H9 (cell line): Measurements from ENCODE around the gene CEP97. TPM values are rescaled to one million over a fixed set of nuclear protein-coding genes. Genes with fewer than 3 reads are reported as not detected.
A peak's percentile ranks its signal among the peaks of the same experiment; 100 is the strongest.

Experiments
- DNase-seq: peaks from one replicate; pipeline ENCODE4 v3.0.0-alpha.2; 2017
- H2AFZ ChIP-seq: one replicate; pipeline ENCODE4 v1.6.1; 2013; ENCODE audit warnings: mild to moderate bottlenecking, low read length, control low read depth, moderate library complexity
- H2AK5ac ChIP-seq: 2 replicates; pipeline ENCODE4 v1.6.1; 2013; ENCODE audit warnings: low read length, control low read depth, mixed read lengths; ENCODE audit not compliant: insufficient read length
- H2BK120ac ChIP-seq: one replicate; pipeline ENCODE4 v1.6.1; 2013; ENCODE audit warnings: low read depth, mild to moderate bottlenecking, low read length, control low read depth, inconsistent platforms; ENCODE audit not compliant: poor library complexity, severe bottlenecking
- H2BK12ac ChIP-seq: 2 replicates; pipeline ENCODE4 v1.6.1; 2013; ENCODE audit warnings: low read length, control low read depth, mixed read lengths, low read depth; ENCODE audit not compliant: insufficient read length
- H2BK15ac ChIP-seq: 2 replicates; pipeline ENCODE4 v1.6.1; 2013; ENCODE audit warnings: low read depth, low read length, control low read depth
- H2BK20ac ChIP-seq: one replicate; pipeline ENCODE4 v1.6.1; 2013; ENCODE audit warnings: low read depth, mild to moderate bottlenecking, low read length, control low read depth, inconsistent platforms; ENCODE audit not compliant: poor library complexity, severe bottlenecking
- H2BK5ac ChIP-seq: 2 replicates; pipeline ENCODE4 v1.6.1; 2013; ENCODE audit warnings: low read length, control low read depth, mixed read lengths; ENCODE audit not compliant: insufficient read length
- H3K14ac ChIP-seq: 2 replicates; pipeline ENCODE4 v1.6.1; 2013; ENCODE audit warnings: low read length, control low read depth; ENCODE audit not compliant: insufficient read depth
- H3K18ac ChIP-seq: 2 replicates; pipeline ENCODE4 v1.6.1; 2013; ENCODE audit warnings: low read depth, mild to moderate bottlenecking, mixed read lengths, low read length, control low read depth; ENCODE audit not compliant: insufficient read length
- H3K23ac ChIP-seq: 2 replicates; pipeline ENCODE4 v1.6.1; 2013; ENCODE audit warnings: low read length, control low read depth, mixed read lengths, low read depth; ENCODE audit not compliant: insufficient read length
- H3K23me2 ChIP-seq: 2 replicates; pipeline ENCODE4 v1.6.1; 2013; ENCODE audit warnings: low read depth, mild to moderate bottlenecking, mixed read lengths, low read length, control low read depth; ENCODE audit not compliant: insufficient read length, poor library complexity, severe bottlenecking
- H3K27ac ChIP-seq: 2 replicates; pipeline ENCODE4 v1.5.1; 2013; ENCODE audit warnings: low read length, control low read depth, mixed read lengths, low read depth; ENCODE audit not compliant: insufficient read length
- H3K27me3 ChIP-seq: 2 replicates; pipeline ENCODE4 v1.6.1; 2013; ENCODE audit warnings: low read length, control low read depth, inconsistent platforms; ENCODE audit not compliant: insufficient read depth
- H3K4ac ChIP-seq: 2 replicates; pipeline ENCODE4 v1.6.1; 2013; ENCODE audit warnings: low read depth, mild to moderate bottlenecking, control low read depth, inconsistent platforms, low read length, moderate library complexity
- H3K4me1 ChIP-seq: 2 replicates; pipeline ENCODE4 v1.6.1; 2013; ENCODE audit warnings: low read length, control low read depth, inconsistent platforms; ENCODE audit not compliant: insufficient read depth
- H3K4me2 ChIP-seq: 2 replicates; pipeline ENCODE4 v1.6.1; 2013; ENCODE audit warnings: low read length, control low read depth, mixed read lengths; ENCODE audit not compliant: insufficient read length, insufficient read depth
- H3K56ac ChIP-seq: 2 replicates; pipeline ENCODE4 v1.6.1; 2013; ENCODE audit warnings: low read depth, mild to moderate bottlenecking, mixed read lengths, low read length, control low read depth; ENCODE audit not compliant: insufficient read length
- H3K79me1 ChIP-seq: 2 replicates; pipeline ENCODE4 v1.6.1; 2013; ENCODE audit warnings: low read depth, mild to moderate bottlenecking, moderate library complexity, low read length, control low read depth, inconsistent platforms; ENCODE audit not compliant: insufficient read depth, poor library complexity, severe bottlenecking
- H3K79me2 ChIP-seq: 2 replicates; pipeline ENCODE4 v1.6.1; 2013; ENCODE audit warnings: low read length, control low read depth, inconsistent platforms; ENCODE audit not compliant: insufficient read depth
- H3K9ac ChIP-seq: 2 replicates; pipeline ENCODE4 v1.6.1; 2013; ENCODE audit warnings: low read length, control low read depth, mixed read lengths; ENCODE audit not compliant: insufficient read length; ENCODE audit errors: extremely low read depth
- H3K9me3 ChIP-seq: one replicate; pipeline ENCODE4 v1.6.1; 2013; ENCODE audit warnings: low read depth, low read length, inconsistent platforms; ENCODE audit not compliant: control insufficient read depth
- H3T11ph ChIP-seq: one replicate; pipeline ENCODE4 v1.6.1; 2013; ENCODE audit warnings: mild to moderate bottlenecking, low read length, control low read depth, inconsistent platforms
- H4K20me1 ChIP-seq: one replicate; pipeline ENCODE4 v1.6.1; 2013; ENCODE audit not compliant: control insufficient read depth, insufficient read length, insufficient read depth
- H4K5ac ChIP-seq: 2 replicates; pipeline ENCODE4 v1.6.1; 2013; ENCODE audit warnings: low read depth, mild to moderate bottlenecking, mixed read lengths, low read length, control low read depth; ENCODE audit not compliant: insufficient read length
- H4K8ac ChIP-seq: replicated peaks from 2 replicates; pipeline ENCODE4 v1.6.1; 2013; ENCODE audit warnings: low read length, control low read depth, mixed read lengths, low read depth; ENCODE audit not compliant: insufficient read length
- H4K91ac ChIP-seq: 2 replicates; pipeline ENCODE4 v1.6.1; 2013; ENCODE audit warnings: low read depth, mild to moderate bottlenecking, moderate library complexity, mixed read lengths, low read length, control low read depth; ENCODE audit not compliant: insufficient read length
- H3K27ac Mint-ChIP-seq, 3 experiments: 2 replicates in 2 of 3; 3 replicates in 1 of 3; pipeline ENCODE4 v1.8.0; 2020 to 2021; ENCODE audit warnings: mixed read lengths in 3 of 3, mild to moderate bottlenecking in 1 of 3, moderate library complexity in 1 of 3
- H3K27me3 Mint-ChIP-seq: 2 replicates; pipeline ENCODE4 v1.8.0; 2021; ENCODE audit warnings: low read depth, mild to moderate bottlenecking, moderate library complexity, mixed read lengths
- H3K36me3 Mint-ChIP-seq, 3 experiments: 2 replicates in 2 of 3; 3 replicates in 1 of 3; pipeline ENCODE4 v1.8.0; 2020 to 2021; ENCODE audit warnings: low read depth in 3 of 3, mixed read lengths in 3 of 3; ENCODE audit not compliant: insufficient read depth in 1 of 3
- H3K4me1 Mint-ChIP-seq, 2 experiments: 2 replicates each; pipeline ENCODE4 v1.8.0; 2020; ENCODE audit warnings: mixed read lengths in 2 of 2
- H3K4me3 Mint-ChIP-seq, 2 experiments: 2 replicates in 1 of 2; 3 replicates in 1 of 2; pipeline ENCODE4 v1.8.0; 2020 to 2021; ENCODE audit warnings: mild to moderate bottlenecking in 2 of 2, mixed read lengths in 2 of 2, moderate library complexity in 1 of 2
- H3K9me3 Mint-ChIP-seq, 2 experiments: 2 replicates in 1 of 2; 3 replicates in 1 of 2; pipeline ENCODE4 v1.8.0; 2020; ENCODE audit warnings: mild to moderate bottlenecking in 2 of 2, mixed read lengths in 2 of 2, moderate library complexity in 1 of 2
- WGBS: extraction: QIAGEN DNeasy Blood & Tissue Kit; methylation state at CpG from one replicate; pipeline ENCODE4 v1.1.7; 2013; ENCODE audit warnings: missing lambda C conversion rate, low lambda C conversion rate, mixed read lengths; ENCODE audit not compliant: insufficient read length; ENCODE audit errors: extremely low coverage; 5-methylcytosine and 5-hydroxymethylcytosine counted together
- total RNA-seq: library from RNA; stranded (reverse); gene quantifications from 2 replicates; pipeline ENCODE4 v1.2.1, GENCODE V29; 2021
- TF ChIP-seq, protein P1 (sequence below): fragments of 200-600 bp; sonication (generic); conservative IDR thresholded peaks from 3 replicates; pipeline ENCODE4 v1.8.0; 2021; ENCODE audit warnings: antibody characterized with exemption, mild to moderate bottlenecking

The CEP97 gene
- total RNA-seq, 1 experiment from 2014 or later = 13.9 TPM

- H3K27me3 Mint-ChIP-seq = peaks cover 1% of the 10 kb centered on the region; the same call in 1 of the 2 replicates
- Histone ChIP-seq H4K8ac (no peak overlapping the region), H3T11ph (peak overlapping the region; percentile 61), H2BK20ac (no peak overlapping the region), H3K14ac (peak overlapping the region; percentile 91), H2BK120ac (no peak overlapping the region), H4K91ac (no peak overlapping the region), H4K5ac (peak overlapping the region; percentile 65), H3K4me2 (peak overlapping the region; percentile 84), H3K23me2 (peaks cover 10% of the 10 kb centered on the region), H2AFZ (no peak overlapping the region), H3K23ac (no peak overlapping the region), H3K9ac (peak overlapping the region; percentile 100), H3K18ac (peak overlapping the region; percentile 85), H3K4me1 (no peaks in the 10 kb centered on the region), H3K79me1 (no peaks in the 10 kb centered on the region), H3K9me3 (no peaks in the 10 kb centered on the region), H2BK12ac (no peak overlapping the region), H2BK15ac (no peak overlapping the region), H2AK5ac (no peak overlapping the region), H4K20me1 (no peaks in the 10 kb centered on the region), H3K79me2 (peaks cover 16% of the 10 kb centered on the region; the same call in 1 of the 2 replicates), H3K4ac (peak overlapping the region; percentile 23; the same call in 1 of the 2 replicates), H2BK5ac (peak overlapping the region; percentile 16), H3K27me3 (no peaks in the 10 kb centered on the region), H3K56ac (peak overlapping the region; percentile 77), H3K27ac (peak overlapping the region; percentile 63)
- DNase-seq = no peak
- no CpG with 5 or more reads among the region's 11 CpGs for WGBS
- H3K36me3 Mint-ChIP-seq = peaks cover 41 to 52% (median 51%) of the 10 kb centered on the region in 3 experiments
- no peaks in the 10 kb centered on the region for H3K9me3 Mint-ChIP-seq
- H3K4me1 Mint-ChIP-seq = peaks cover 18 to 23% of the 10 kb centered on the region in 2 experiments
- H3K27ac Mint-ChIP-seq = peak overlapping the region; percentile 99 to 100 (median 100)
- H3K4me3 Mint-ChIP-seq = peak overlapping the region; percentile 99 to 100
- TF ChIP-seq, protein P1, sequence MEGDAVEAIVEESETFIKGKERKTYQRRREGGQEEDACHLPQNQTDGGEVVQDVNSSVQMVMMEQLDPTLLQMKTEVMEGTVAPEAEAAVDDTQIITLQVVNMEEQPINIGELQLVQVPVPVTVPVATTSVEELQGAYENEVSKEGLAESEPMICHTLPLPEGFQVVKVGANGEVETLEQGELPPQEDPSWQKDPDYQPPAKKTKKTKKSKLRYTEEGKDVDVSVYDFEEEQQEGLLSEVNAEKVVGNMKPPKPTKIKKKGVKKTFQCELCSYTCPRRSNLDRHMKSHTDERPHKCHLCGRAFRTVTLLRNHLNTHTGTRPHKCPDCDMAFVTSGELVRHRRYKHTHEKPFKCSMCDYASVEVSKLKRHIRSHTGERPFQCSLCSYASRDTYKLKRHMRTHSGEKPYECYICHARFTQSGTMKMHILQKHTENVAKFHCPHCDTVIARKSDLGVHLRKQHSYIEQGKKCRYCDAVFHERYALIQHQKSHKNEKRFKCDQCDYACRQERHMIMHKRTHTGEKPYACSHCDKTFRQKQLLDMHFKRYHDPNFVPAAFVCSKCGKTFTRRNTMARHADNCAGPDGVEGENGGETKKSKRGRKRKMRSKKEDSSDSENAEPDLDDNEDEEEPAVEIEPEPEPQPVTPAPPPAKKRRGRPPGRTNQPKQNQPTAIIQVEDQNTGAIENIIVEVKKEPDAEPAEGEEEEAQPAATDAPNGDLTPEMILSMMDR = no peak
These were observed 38.5 kb upstream of the CEP97 start for GRCh38 chr3:101685870-101686307.
